Activated CD8-positive, alpha-beta memory T cell treated with anti-CD3 and anti-CD28 coated beads for 48 hours (primary cell): ENCODE data around the gene FBXO42.
"Not testable (repeated sequence)": the region's sequence is repeated elsewhere in the genome, so short reads cannot be mapped to it uniquely, and the experiment has no call there.

Source experiments
- DNase-seq, 3 experiments: peaks; one replicate each; pipeline ENCODE4 v3.0.0-alpha.2; 2020; ENCODE audit warnings: low read depth in 2 of 3, low spot score in 2 of 3

The FBXO42 gene

DNA sequence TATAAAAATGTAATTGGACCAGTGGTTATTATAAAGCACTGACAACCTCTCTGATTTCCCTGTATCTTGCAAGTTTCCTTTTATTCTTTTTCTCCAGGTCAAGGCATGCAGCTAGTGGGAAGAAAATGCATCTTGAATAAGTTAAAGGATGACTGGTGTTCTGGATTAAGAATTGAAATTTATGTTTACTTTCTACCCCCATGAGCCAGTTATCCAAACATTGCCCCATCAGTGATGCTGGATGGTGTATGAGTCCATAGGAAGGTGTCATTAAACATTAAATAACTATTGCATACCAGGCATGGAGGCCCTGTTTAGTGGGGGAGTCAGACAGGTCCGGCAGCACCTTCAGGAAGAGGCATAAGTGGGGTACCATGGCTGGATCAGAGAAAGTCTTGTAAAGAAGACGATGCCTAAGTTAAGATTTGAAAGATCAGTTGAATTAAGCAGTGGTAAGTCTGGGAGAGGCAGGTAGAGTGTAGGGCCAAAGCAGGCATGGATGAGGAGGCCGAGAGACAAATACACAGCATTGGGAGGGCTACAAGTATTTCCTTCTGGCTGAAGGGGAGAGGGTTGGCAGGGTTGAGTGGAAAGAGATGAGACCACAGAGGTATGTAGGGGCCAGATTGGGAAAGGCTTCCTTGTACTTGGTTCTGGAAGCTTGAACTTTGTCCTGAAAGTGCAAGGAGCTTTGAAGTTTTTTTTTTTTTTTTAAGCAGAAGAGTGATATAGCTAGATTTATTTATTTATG is 20.4 kb upstream of the FBXO42 start:
- DNase-seq: no peak

DNA sequence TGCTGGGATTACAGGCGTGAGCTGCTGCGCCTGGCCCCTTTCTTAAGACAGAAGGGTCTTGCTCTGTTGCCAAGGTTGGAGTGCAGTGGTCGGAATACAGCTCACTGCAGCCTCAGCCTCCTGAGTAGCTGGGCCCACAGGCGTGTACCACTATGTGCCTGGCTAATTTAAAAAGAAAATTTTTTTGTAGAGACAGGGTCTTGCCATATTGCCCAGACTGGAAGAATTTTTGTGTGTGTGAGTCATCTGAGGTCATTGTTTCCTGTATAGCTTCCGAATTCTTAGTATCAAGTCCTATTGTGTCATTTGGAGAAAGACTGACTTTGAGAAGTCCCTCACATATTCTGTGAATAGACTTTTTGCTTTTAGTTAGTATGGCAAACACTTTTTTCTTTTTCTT is 19.4 kb upstream of the FBXO42 start:
- DNase-seq: no peak

DNA sequence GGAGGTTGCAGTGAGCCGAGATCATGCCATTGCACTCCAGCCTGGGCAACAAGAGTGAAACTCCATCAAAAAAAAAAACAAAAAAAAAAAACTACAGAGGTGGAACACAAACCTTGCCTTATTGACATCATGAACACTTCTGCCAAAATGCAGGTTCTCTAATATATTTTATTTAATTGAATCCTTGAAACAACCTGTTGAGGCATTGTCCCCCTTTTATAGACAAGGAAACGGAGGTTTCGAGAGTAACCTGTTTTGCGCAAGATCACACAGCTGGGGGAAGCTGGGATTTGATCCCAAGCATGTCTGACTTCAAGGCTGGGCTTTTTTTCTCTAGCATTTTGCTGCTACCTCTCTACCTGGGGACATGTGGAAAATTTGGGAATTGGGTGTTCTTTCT is 17.5 kb upstream of the FBXO42 start:
- no peak for DNase-seq

DNA sequence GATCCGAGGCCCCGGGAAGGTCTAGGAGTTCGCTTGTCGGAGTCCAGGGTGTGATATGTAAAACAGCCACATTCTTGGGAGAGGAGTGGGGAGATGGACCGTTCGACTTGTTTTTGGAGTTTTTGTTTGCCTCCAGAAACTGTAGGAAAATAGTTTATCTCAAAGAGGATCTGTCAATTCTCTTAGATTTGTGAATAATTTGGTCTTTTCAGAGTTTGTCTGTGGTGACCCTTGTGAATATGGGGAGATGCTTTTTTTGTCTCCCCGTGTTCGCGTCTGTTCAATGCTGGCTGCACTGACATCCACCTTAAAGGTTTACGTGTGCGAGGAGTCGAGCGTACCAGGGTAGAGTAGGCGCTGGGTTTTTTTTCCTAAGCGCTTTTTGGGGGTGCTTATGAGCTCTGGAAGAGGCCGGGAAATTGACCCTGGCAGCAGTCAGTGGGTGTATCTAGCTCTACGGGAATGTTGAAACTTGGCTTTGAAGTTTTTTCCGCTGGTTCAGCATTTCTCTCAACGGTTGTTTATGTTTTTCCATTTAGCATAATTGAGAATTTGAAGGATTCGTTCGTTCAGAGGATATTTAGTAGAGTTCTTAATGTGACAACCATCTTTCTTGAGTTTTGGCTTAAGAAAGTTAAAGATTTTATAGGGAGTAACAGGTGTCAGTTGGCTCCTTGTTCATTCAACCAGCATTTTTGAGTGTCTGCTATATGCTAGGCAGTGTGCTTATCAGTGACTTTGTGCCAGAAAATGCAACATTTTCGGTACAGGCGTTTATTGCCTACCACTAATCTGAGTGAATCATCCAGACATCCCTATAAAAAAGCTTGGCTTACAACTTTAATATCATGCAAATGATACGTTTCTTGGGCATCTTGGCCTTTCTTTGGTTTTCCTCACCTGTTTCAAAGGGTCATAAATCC is 15.9 kb upstream of the FBXO42 start:
- no peak for DNase-seq

DNA sequence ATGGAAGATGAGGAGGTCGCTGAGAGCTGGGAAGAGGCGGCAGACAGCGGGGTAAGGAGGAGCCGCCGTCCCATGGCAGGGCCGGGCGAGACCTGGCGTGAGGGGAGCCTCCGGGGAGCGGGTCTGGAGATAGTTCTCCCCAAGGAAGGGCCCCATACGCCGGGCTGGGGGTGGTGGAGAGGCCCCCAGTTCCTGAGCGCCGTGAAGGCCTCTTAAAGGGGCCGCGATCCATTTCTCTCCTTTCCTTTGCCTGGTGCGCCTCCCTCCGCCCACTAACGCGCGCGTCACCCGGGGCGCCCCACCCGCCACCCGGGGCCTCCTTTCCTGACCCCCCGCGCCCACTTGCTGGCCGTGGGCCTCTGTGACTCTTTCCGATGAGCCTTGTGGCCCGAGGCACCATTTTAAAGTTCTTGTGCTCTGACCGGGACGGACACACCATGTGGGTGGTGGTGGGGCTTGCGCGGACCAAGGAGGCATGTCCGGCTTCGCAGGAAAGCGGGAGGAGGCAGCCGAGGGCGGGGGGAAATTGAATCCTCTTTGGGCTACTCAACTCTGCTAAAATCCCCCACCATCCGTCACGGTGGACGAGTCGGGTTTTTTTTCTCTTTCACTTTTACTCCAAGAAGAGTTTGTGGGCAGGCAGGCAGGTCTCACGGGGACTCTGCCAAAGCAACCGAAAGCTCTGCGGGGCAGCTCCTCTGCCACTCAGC is 15.1 kb upstream of the FBXO42 start:
- peak; percentile 68 to 81 (median 72) for DNase-seq

DNA sequence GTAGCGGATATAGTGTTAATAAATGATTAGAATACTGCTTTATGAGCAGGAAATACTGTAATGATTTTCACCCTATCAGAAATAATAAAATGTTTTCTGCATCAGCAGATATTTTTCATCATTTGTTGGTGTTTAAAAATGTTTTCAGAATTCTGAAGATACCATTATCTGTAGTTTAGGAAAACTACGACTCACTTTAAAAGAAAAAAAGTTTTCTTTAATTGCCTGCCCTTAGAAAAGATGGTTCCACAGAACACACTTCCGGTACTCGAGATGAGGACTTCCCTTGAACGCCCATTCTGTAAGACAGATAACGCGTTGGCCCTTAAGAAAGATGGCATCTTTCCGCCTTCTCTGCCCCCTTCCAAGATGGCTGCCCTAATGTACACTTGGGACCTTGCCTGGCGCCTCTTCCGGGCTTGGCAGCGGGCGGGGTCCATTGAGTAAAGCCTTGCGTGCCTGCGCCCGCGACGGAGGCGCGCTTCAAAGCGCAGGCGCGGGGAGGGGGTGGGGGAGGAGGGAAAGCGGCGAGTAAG is 14.5 kb upstream of the FBXO42 start, which contains the start of gene SZRD1:
TSS of gene SZRD1 (plus strand) at position 521 of the 536 bp plus-strand sequence. CDS start 16 bp downstream, outside the sequence.
- DNase-seq: peak; percentile 64 to 93 (median 78)

DNA sequence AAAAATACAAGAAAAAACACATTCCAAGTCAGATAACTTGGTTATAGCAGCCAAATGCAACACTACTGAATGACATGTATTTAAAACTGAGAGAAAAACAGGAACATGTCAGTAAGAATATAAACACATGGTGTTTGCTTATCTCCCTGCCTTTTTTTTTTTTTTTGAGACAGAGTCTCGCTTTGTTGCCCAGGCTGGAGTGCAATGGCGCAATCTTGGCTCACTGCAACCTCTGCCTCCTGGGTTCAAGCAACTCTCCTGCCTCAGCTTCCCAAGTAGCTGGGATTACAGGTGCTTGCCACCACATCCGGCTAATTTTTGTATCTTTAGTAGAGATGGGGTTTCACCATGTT is 12.8 kb upstream of the FBXO42 start:
- DNase-seq: not testable (repeated sequence)

DNA sequence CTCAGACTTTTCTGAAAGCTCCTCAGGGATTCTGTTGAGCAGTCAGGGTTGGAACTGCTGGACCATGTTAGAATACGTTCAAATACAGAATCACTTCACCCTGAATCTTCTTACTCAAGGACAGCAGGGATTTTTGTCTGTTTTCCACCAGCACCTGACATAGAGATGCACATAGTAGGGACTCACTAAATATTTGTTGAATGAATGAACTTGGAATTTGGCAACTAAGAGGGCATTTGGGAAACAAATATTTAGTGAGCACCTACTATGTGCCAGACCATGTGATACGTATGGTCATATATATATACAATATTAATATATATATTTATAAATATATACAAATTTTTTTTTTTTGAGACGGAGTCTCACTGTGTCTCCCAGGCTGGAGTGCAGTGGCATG is 4.6 kb upstream of the FBXO42 start:
- no peak for DNase-seq

DNA sequence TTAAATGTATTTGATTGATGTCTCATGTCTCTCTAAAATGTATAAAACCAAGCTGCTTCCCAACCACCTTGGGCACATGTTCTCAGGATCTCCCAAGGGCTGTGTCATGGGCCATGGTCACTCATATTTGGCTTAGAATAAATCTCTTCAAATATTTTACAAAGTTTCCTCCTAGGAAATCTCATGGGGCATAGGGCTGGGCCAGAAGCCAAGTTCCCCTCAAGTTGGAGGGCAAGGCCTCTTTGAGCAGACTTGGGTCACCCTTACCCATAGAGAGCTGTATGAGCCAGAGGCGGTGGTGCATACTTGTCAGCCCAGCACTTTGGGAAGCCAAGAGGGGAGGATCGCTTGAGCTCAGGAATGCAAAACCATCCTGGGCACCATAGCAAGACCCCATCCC is 2.3 kb upstream of the FBXO42 start:
- no peak for DNase-seq

DNA sequence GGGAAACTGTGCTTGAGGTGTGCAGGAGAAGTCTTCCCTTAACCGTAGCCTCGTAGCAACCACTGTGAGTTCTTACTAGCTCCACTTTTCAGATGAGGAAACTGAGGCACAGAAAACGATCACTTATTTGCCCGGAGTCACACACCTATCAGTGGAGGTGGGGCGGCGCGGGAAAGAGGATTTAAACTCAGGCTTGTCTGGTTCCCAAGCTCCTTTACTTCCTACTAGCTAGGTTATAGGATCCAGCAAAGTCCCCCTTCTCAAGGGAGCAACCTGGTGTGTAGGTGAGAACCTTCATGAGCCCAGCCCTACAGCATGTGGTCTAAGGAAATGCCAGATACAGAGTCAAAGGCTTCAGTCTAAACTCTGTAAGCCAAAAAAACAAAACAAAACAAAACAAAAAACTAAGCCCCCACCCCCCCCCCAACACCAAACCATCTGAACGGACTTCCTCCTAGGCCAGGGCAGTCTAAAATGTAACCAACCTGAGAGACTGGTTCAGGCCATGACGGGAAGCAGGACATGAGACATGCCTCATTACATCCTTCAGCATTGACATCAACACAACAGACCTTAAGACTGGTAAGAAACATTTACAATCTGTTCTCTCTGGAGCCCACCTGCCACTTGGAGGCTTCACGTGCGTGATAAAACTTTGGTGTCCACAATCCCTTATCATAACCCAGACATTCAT is 709 bp upstream of the FBXO42 start:
- DNase-seq: no peak

DNA sequence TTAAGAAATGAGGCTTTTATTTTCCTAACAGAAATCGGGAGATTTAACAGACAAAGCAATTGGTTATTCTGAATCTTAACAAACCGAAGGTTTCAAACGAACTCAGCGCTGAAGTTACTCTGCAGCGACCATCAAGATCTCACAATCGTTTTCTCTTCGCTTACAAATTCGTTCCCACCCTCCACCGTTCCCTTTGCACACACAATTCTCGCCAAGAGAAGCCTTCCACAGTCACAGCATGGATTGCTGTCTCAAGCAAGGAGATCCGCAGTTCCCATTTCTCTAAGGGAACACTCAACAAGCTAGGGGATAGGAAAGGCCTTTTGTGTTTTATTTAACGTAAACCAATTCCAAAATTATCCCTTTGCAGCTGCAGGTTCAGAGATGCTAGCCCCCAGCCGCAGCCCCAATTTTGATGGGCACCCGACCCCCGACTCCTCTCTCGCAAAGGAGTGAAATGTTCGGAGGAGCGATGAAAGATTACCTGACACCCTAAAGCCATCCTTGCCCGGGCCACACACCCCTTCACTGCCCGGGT is 755 bp downstream of the FBXO42 start:
- no peak for DNase-seq

DNA sequence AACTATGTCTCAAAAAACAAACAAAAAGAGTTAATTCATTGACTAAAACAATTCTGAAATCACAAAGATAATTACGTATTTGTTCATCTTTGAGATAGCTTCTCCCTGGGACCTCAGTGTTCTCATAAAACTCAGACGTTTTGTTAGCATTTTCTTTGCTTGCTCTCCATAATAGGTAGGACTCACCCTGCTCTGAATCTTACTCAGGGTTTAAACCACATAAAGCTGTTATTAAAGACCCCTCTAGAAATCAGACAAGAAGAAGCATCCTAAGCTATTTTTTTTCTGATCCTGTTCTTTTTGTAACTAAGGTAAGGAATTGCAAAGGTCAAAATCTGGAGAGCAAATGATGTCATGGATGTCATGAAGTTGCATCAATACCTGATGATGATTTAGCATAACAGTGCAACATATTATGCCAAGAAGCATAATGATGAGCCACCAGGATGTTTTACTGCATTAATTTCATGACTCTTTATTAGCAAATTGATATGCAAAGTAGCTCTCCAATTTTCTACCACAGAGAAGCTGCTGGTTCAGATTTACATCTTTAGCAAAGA is 2.4 kb downstream of the FBXO42 start:
- no peak for DNase-seq

DNA sequence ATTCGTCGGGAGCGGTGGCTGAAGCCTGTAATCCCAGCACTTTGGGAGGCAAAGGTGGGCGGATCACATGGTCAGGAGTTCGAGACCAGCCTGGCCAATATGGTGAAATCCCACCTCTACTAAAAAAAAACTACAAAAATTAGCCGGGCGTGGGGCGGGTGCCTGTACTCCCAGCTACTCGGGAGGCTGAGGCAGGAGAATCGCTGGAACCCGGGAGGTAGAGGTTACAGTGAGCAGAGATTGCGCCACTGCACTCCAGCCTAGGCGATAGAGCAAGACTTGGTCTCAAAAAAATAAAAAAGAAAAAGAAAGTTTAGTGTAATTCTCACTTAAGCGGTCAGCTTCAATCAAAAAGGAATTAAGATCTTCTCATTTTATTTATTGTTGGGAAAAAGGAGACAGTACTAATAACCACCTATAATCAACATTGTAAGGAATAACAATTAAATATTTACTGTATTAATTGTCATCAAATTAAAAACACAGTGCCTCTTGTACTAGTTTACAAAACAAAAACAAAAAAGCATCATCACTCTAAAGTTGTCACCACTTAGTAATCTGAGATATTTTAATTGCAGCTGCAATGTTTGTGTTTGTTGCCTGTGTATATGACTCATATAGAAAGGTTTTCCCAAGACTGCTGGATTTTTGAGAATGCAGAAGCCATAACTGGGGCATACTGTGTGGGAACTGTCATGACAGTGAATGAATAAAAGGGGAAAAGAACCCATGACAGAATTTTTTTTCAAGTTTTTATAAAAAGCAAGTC is 3.7 kb downstream of the FBXO42 start:
- no peak for DNase-seq

DNA sequence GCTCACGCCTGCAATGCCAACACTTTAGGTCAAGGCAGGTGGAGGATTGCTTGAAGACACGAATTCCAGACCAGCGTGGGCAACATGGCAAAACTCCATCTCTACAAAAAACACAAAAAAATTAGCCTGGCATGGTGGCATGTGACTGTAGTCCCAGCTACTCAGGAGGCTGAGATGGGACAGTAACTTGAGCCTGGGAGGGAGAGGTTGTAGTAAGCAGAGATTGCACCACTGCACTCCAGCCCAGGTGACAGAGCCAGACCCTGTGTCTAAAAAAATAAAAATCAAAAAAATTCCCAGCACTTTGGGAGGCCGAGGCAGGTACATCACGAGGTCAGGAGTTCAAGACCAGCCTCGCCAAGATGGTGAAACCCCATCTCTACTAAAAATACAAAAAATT is 9.0 kb downstream of the FBXO42 start:
- DNase-seq: not testable (repeated sequence)

DNA sequence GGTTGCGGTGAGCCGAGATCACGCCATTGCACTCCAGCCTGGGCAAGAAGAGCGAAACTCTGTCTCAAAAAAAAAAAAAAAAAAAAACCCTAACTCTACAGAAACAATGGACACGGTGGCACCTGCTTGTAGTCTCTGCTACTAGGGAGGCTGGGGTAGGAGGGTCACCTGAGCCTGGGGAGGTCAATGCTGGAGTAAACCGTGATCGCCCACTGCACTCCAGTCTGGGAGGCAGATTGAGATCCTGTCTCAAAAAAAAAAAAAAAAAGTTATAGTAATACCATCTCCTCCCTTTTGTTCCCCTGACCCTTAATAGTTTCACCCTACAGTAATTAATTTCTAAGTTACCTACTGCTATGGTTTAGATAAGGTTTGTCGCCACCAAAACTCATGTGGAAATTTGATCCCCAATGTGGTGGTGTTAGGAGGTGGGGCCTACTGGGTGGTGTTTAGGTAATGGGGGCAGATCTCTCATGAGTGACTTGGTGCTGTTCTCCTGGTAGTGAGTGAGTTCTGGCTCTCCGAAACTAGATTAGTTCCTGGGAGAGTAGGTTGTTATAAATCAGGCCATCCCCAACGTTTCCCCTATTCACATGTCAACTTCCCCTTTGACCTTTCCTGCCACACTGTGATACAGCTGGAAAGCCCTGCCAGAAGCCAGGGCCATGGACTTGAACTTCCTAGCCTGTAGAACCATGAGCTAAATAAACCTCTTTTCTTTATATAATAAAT is 9.8 kb downstream of the FBXO42 start:
- DNase-seq: no peak

DNA sequence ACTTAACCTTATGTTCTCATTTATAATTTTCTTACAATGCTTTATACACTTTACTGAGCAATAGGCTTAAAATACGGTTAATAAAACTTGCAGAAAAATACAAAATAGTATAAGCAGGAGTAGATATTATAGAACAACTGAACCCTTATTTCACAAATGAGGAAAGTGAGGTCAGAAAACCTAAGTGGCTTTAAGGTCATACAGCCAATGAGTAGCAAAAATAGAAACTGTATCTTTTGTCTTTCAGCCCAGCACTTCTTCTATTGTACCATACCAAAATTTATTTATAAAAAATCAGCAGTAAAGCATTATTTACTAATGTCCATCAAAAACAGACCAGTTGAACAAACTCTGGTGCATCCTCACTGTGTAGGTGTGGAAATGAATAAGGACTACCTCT is 11.6 kb downstream of the FBXO42 start:
- DNase-seq: no peak

DNA sequence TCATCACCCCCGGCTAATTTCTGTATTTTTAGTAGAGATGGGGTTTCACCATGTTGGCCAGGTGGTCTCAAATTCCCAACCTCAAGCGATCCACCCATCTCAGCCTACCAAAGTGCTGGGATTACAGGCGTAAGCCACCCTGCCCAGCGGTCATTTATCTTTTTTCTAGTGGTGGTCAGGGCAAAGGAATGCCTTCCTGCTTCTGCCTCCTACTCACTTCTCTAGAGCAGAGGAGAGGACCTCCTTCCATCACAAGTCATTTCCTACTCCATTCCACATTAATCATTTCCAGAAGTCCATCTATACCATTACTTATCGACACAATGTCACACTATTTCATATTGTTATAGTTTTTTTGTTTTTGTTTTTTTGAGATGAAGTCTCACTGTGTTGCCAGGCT is 13.3 kb downstream of the FBXO42 start:
- DNase-seq: no peak

DNA sequence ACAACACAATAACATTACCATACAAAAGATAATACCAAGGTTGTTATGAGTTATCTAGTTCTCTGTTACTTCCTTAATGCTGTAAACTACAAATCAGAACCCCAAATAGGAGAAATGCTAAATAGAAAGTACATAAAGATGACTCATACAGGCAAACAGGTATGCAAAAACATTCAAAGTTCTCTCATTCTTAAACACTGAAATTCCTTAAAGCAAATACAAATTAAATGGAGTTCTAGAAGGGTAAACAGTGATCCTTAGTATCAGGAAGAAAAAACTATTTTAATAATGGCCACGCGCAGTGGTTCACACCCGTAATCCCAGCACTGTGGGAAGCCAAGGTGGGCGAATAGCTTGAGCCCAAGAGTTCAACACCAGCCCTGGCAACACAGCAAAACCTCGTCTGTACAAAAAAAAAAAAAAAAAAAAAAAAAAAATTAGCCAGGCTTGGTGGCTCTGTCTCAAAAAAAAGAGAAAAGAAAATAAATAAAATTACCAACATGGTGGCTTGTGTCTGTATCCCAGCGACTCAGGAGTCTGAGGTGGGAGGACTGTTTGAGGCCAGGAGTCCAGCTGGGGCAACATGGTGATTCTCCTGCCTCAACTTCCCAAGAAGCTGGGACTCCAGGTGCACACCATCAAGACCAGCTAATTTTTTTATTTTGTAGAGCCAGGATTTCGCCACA is 17.5 kb downstream of the FBXO42 start:
- no peak for DNase-seq
